Upper lobe of left lung (tissue), 6 donors: ENCODE measurements around the gene DENND2C. TPM values are rescaled to one million over a fixed set of nuclear protein-coding genes. Genes with fewer than 3 reads are reported as not detected.
A peak's percentile ranks its signal among the peaks of the same experiment; 100 is the strongest.

Experiments
- ATAC-seq, 2 donors: fragments of 200-7000 bp; cut with Tn5 transposase; one replicate each; pipeline ENCODE4 v1.9.1; 2022; ENCODE audit warnings: mild to moderate bottlenecking in 2 of 2, moderate library complexity in 2 of 2; ENCODE audit not compliant: low FRiP score in 2 of 2
- DNase-seq, 2 donors: peaks; one replicate each; pipeline ENCODE4 v3.0.0-alpha.2; 2019 to 2020
- H3K27ac ChIP-seq, 4 donors: fragments of 200-600 bp; sonication (generic); one replicate each; pipeline ENCODE4 v1.5.1; 2016 to 2019
- H3K27me3 ChIP-seq, 4 donors: fragments of 200-600 bp; sonication (generic); one replicate each; pipeline ENCODE4 v1.5.1; 2017 to 2019
- H3K36me3 ChIP-seq, 4 donors: fragments of 200-600 bp; sonication (generic); one replicate each; pipeline ENCODE4 v1.5.1; 2016 to 2019
- H3K4me1 ChIP-seq, 4 donors: fragments of 200-600 bp; sonication (generic); one replicate each; pipeline ENCODE4 v1.5.1; 2018 to 2019
- H3K4me3 ChIP-seq, 4 donors: fragments of 200-600 bp; sonication (generic); one replicate each; pipeline ENCODE4 v1.5.1; 2017 to 2019; ENCODE audit warnings: mild to moderate bottlenecking in 2 of 4, moderate library complexity in 1 of 4
- H3K9me3 ChIP-seq, 4 donors: fragments of 200-600 bp; sonication (generic); one replicate each; pipeline ENCODE4 v1.5.1; 2018 to 2019
- CTCF ChIP-seq, 6 experiments: fragments of 450-650 bp in 4 of 6; fragments of 200-600 bp in 2 of 6; sonication (generic) in 2 of 6; IDR thresholded peaks; one replicate each; pipeline ENCODE4 v1.5.1; 2016 to 2019; ENCODE audit warnings: antibody characterized with exemption in 6 of 6
- EP300 ChIP-seq, 4 donors: sonication (generic); formaldehyde crosslinking; IDR thresholded peaks; one replicate each; pipeline ENCODE4 v1.5.1; 2017; ENCODE audit warnings: antibody characterized with exemption in 4 of 4, control low read depth in 2 of 4
- POLR2A ChIP-seq, 4 donors: fragments of 450-650 bp; IDR thresholded peaks; one replicate each; pipeline ENCODE4 v1.5.1; 2016 to 2017; ENCODE audit warnings: antibody characterized with exemption in 4 of 4, mild to moderate bottlenecking in 2 of 4
- POLR2AphosphoS5 ChIP-seq, 2 donors: sonication (generic); formaldehyde crosslinking; IDR thresholded peaks; one replicate each; pipeline ENCODE4 v1.5.1; 2017; ENCODE audit warnings: antibody characterized with exemption in 2 of 2
- WGBS, 2 donors: methylation state at CpG; one replicate each; pipeline ENCODE4 v1.1.5; 2017 to 2018; 5-methylcytosine and 5-hydroxymethylcytosine counted together
- total RNA-seq, 6 donors: library from RNA; depleted of rRNA in 4 of 6; stranded (reverse); fragments of >200 nt in 4 of 6; gene quantifications; one replicate each; pipeline versions ENCODE4 v1.1.0 to v1.2.1, GENCODE V29; 2016 to 2021
- donor health status: DM: no; HTN: no; CAD: no; lungs with moderate emphysema.
- donor health status: DM: no; HTN: yes; CAD: no; lungs with severe emphysema.

Gene DENND2C
- total RNA-seq, 6 donors from 2014 or later, result 2.1 to 6.5 (median 3.6) TPM

GRCh38 chr1:114561333-114561732 is 108.5 kb downstream of the DENND2C start:
- Histone ChIP-seq H3K27me3 (no peaks in the 10 kb centered on the region), H3K4me1 (no peaks in the 10 kb centered on the region), H3K9me3 (no peaks in the 10 kb centered on the region), H3K27ac (no peak overlapping the region), H3K36me3 (peaks cover 0 to 18% (median 10%) of the 10 kb centered on the region in 4 donors), H3K4me3 (no peak overlapping the region)
- no peak for ATAC-seq
- no peak for DNase-seq
- TF ChIP-seq POLR2AphosphoS5 (IDR thresholded peaks at IDR 0.05) (no peak), POLR2A (IDR thresholded peaks at IDR 0.05) (no peak), EP300 (IDR thresholded peaks at IDR 0.05) (no peak), CTCF (IDR thresholded peaks at IDR 0.05) (no peak)
- WGBS, 2 donors, result 59 to 75% methylated on average over 1 of the region's 1 CpG

GRCh38 chr1:114559356-114559755 is 110.5 kb downstream of the DENND2C start:
- H3K27ac ChIP-seq, result no peak overlapping the region
- WGBS, 2 donors, result 58 to 71% methylated on average over 3 of the region's 3 CpGs
- DNase-seq (no peak), ATAC-seq (no peak)
- H3K9me3 ChIP-seq, result no peaks in the 10 kb centered on the region
- H3K4me1 ChIP-seq, result no peaks in the 10 kb centered on the region
- H3K36me3 ChIP-seq, result no peaks in the 10 kb centered on the region
- no peak overlapping the region for H3K4me3 ChIP-seq
- H3K27me3 ChIP-seq, result no peaks in the 10 kb centered on the region
- TF ChIP-seq CTCF (IDR thresholded peaks at IDR 0.05), result no peak
- no peak for TF ChIP-seq POLR2AphosphoS5 (IDR thresholded peaks at IDR 0.05)
- no peak for TF ChIP-seq EP300 (IDR thresholded peaks at IDR 0.05)
- TF ChIP-seq POLR2A (IDR thresholded peaks at IDR 0.05), result no peak

- no peaks in the 10 kb centered on the region for H3K36me3 ChIP-seq
- H3K27me3 ChIP-seq, result no peaks in the 10 kb centered on the region
- 45 to 100% methylated on average over 1 of the region's 1 CpG for WGBS, 2 donors
- H3K27ac ChIP-seq, result no peak overlapping the region
- H3K4me1 ChIP-seq, result no peaks in the 10 kb centered on the region
- no peak for ATAC-seq
- peak in 4 of 6 experiments; percentile 29 to 46 (median 34) for TF ChIP-seq CTCF (IDR thresholded peaks at IDR 0.05)
- no peak for TF ChIP-seq EP300 (IDR thresholded peaks at IDR 0.05)
- TF ChIP-seq POLR2A (IDR thresholded peaks at IDR 0.05), result no peak
- no peak for TF ChIP-seq POLR2AphosphoS5 (IDR thresholded peaks at IDR 0.05)
- no peaks in the 10 kb centered on the region for H3K9me3 ChIP-seq
- no peak overlapping the region for H3K4me3 ChIP-seq
- DNase-seq, result no peak
These were observed 111.3 kb downstream of the DENND2C start for GRCh38 chr1:114558544-114558943.

GRCh38 chr1:114554577-114554976 is 115.3 kb downstream of the DENND2C start:
- TF ChIP-seq EP300 (IDR thresholded peaks at IDR 0.05) (no peak), POLR2AphosphoS5 (IDR thresholded peaks at IDR 0.05) (no peak), CTCF (IDR thresholded peaks at IDR 0.05) (no peak), POLR2A (IDR thresholded peaks at IDR 0.05) (no peak)
- 85 to 91% methylated on average over 2 of the region's 2 CpGs for WGBS, 2 donors

GRCh38 chr1:114552106-114552639 is 117.7 kb downstream of the DENND2C start:
- DNase-seq (no peak), ATAC-seq (no peak)
- TF ChIP-seq CTCF (IDR thresholded peaks at IDR 0.05), result no peak
- TF ChIP-seq POLR2AphosphoS5 (IDR thresholded peaks at IDR 0.05), result no peak
- no peak for TF ChIP-seq POLR2A (IDR thresholded peaks at IDR 0.05)
- TF ChIP-seq EP300 (IDR thresholded peaks at IDR 0.05), result no peak
- H3K36me3 ChIP-seq, result no peaks in the 10 kb centered on the region
- no peaks in the 10 kb centered on the region for H3K4me1 ChIP-seq
- no peaks in the 10 kb centered on the region for H3K9me3 ChIP-seq
- no peak overlapping the region for H3K27ac ChIP-seq
- 93 to 94% methylated on average over 7 of the region's 7 CpGs for WGBS, 2 donors
- no peak overlapping the region for H3K4me3 ChIP-seq
- H3K27me3 ChIP-seq, result no peaks in the 10 kb centered on the region

More at GRCh38 chr1:114554577-114554976, 115.3 kb downstream of the DENND2C start:
- Histone ChIP-seq H3K9me3 (no peaks in the 10 kb centered on the region), H3K4me3 (no peak overlapping the region), H3K27me3 (no peaks in the 10 kb centered on the region), H3K4me1 (no peaks in the 10 kb centered on the region), H3K27ac (no peak overlapping the region), H3K36me3 (no peaks in the 10 kb centered on the region)
- no peak for ATAC-seq
- DNase-seq, result no peak
